HepG2 (cell line): ENCODE measurements around the gene JAK2. TPM values are rescaled to one million over a fixed set of nuclear protein-coding genes. Genes with fewer than 3 reads are reported as not detected.

ENCODE experiments used
- ATF6 ChIP-seq: sonication (generic); formaldehyde crosslinking; conservative IDR thresholded peaks from 2 replicates; pipeline ENCODE4 v1.4.0; 2020; ENCODE audit warnings: missing genetic modification reagents
- BRCA1 ChIP-seq: sonication (generic); formaldehyde crosslinking; IDR thresholded peaks from 2 replicates; pipeline ENCODE4 v1.4.0; 2020; ENCODE audit warnings: missing genetic modification reagents
- HES4 ChIP-seq: sonication (generic); formaldehyde crosslinking; IDR thresholded peaks from 2 replicates; pipeline ENCODE4 v1.9.0; 2021; ENCODE audit warnings: mild to moderate bottlenecking, missing genetic modification reagents, borderline replicate concordance
- HIVEP1 ChIP-seq: sonication (generic); formaldehyde crosslinking; IDR thresholded peaks from 2 replicates; pipeline ENCODE4 v1.4.0; 2020; ENCODE audit warnings: mild to moderate bottlenecking, missing genetic modification reagents
- JDP2 ChIP-seq: sonication (generic); formaldehyde crosslinking; IDR thresholded peaks from 2 replicates; pipeline ENCODE4 v1.8.1; 2022; ENCODE audit warnings: missing genetic modification reagents, borderline replicate concordance
- KDM5A ChIP-seq: fragments of 200-600 bp; sonication (generic); IDR thresholded peaks from 2 replicates; pipeline ENCODE4 v1.7.0; 2018; ENCODE audit warnings: antibody characterized with exemption, mild to moderate bottlenecking, low read length, borderline replicate concordance
- MAFK ChIP-seq, 2 experiments: IDR thresholded peaks in 1 of 2; conservative IDR thresholded peaks in 1 of 2; 2 replicates each; pipeline ENCODE4 v1.6.1; 2011; ENCODE audit warnings: improper control_type of control experiment in 2 of 2, low read length in 2 of 2
- MEF2D ChIP-seq: sonication (generic); formaldehyde crosslinking; IDR thresholded peaks from 2 replicates; pipeline ENCODE4 v1.5.1; 2020; ENCODE audit warnings: mild to moderate bottlenecking, missing genetic modification reagents
- MTF1 ChIP-seq: sonication (generic); formaldehyde crosslinking; IDR thresholded peaks from 2 replicates; pipeline ENCODE4 v1.5.0; 2020; ENCODE audit warnings: missing genetic modification reagents
- REPIN1 ChIP-seq: sonication (generic); formaldehyde crosslinking; IDR thresholded peaks from 2 replicates; pipeline ENCODE4 v1.8.0; 2022; ENCODE audit warnings: missing genetic modification reagents, low read depth, mild to moderate bottlenecking, borderline replicate concordance
- SMARCC2 ChIP-seq: fragments of 450-650 bp; IDR thresholded peaks from 2 replicates; pipeline ENCODE4 v1.6.1; 2017; ENCODE audit warnings: antibody characterized with exemption, mild to moderate bottlenecking
- SP1 ChIP-seq, 2 experiments: fragments of 450-650 bp in 1 of 2; sonication (generic) in 1 of 2; formaldehyde crosslinking in 1 of 2; IDR thresholded peaks; 2 replicates each; pipeline versions ENCODE4 v1.4.0 to v1.6.1; 2016 to 2020; ENCODE audit warnings: missing genetic modification reagents in 1 of 2
- ZBTB10 ChIP-seq: sonication (generic); formaldehyde crosslinking; IDR thresholded peaks from 2 replicates; pipeline ENCODE4 v1.4.0; 2020; ENCODE audit warnings: missing genetic modification reagents, borderline replicate concordance
- ZFP1 ChIP-seq: IDR thresholded peaks from 2 replicates; pipeline ENCODE4 v1.6.1; 2016
- ZMAT3 ChIP-seq: sonication (generic); formaldehyde crosslinking; conservative IDR thresholded peaks from 2 replicates; pipeline ENCODE4 v1.7.0; 2021; ENCODE audit warnings: missing genetic modification reagents
- ZNF263 ChIP-seq: sonication (generic); formaldehyde crosslinking; IDR thresholded peaks from 2 replicates; pipeline ENCODE4 v1.4.0; 2020; ENCODE audit warnings: missing genetic modification reagents
- ZNF557 ChIP-seq: sonication (generic); formaldehyde crosslinking; IDR thresholded peaks from 2 replicates; pipeline ENCODE4 v1.4.0; 2020; ENCODE audit warnings: missing genetic modification reagents
- ZNF629 ChIP-seq: sonication (generic); formaldehyde crosslinking; conservative IDR thresholded peaks from 2 replicates; pipeline ENCODE4 v1.5.0; 2020; ENCODE audit warnings: missing genetic modification reagents
- ZNF7 ChIP-seq: IDR thresholded peaks from 2 replicates; pipeline ENCODE4 v1.6.1; 2016; ENCODE audit warnings: missing biosample characterization, missing genetic modification reagents
- polyA plus RNA-seq, 8 experiments: library from polyadenylated mRNA; depleted of rRNA in 3 of 8; stranded (reverse) in 7 of 8; unstranded in 1 of 8; fragments of >200 nt; fragmentation: Illumina TruSeq in 4 of 8; extraction: Trizol in 4 of 8; gene quantifications; 2 replicates each; pipeline versions ENCODE4 v1.2.1 to v1.2.3, GENCODE V29; 2011 to 2016; ENCODE audit warnings: low read depth in 4 of 8, missing spikeins in 1 of 8, mixed read lengths in 1 of 8; ENCODE audit not compliant: insufficient read depth in 1 of 8
- total RNA-seq, 5 experiments: library from RNA; depleted of rRNA; stranded (reverse); fragments of >200 nt; fragmentation: Illumina TruSeq; extraction: Trizol; gene quantifications; 2 replicates each; pipeline ENCODE4 v1.2.3, GENCODE V29; 2016; ENCODE audit warnings: low read depth in 1 of 5
- TF ChIP-seq, protein P1 (sequence below): sonication (generic); formaldehyde crosslinking; IDR thresholded peaks from 2 replicates; pipeline ENCODE4 v1.4.0; 2020; ENCODE audit warnings: mild to moderate bottlenecking, missing genetic modification reagents, borderline replicate concordance
- TF ChIP-seq, protein P2 (sequence below), 2 experiments: sonication (generic) in 1 of 2; formaldehyde crosslinking in 1 of 2; IDR thresholded peaks; 2 replicates each; pipeline versions ENCODE4 v1.4.0 to v1.6.1; 2018 to 2020; ENCODE audit warnings: missing genetic modification reagents in 2 of 2, borderline replicate concordance in 1 of 2, low read depth in 1 of 2, mild to moderate bottlenecking in 1 of 2, missing biosample characterization in 1 of 2

Gene JAK2
- total and polyA plus RNA-seq, 2 of the 13 experiments (the other 11 are each of a cell fraction or from before 2014, with no cell fraction given): 1.1 to 4.1 TPM

GRCh38 chr9:4984621-4985385, at the start of gene JAK2 (continued):
- TF ChIP-seq, protein P1, sequence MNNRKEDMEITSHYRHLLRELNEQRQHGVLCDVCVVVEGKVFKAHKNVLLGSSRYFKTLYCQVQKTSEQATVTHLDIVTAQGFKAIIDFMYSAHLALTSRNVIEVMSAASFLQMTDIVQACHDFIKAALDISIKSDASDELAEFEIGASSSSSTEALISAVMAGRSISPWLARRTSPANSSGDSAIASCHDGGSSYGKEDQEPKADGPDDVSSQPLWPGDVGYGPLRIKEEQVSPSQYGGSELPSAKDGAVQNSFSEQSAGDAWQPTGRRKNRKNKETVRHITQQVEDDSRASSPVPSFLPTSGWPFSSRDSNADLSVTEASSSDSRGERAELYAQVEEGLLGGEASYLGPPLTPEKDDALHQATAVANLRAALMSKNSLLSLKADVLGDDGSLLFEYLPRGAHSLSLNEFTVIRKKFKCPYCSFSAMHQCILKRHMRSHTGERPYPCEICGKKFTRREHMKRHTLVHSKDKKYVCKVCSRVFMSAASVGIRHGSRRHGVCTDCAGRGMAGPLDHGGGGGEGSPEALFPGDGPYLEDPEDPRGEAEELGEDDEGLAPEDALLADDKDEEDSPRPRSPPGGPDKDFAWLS: no peak
- no peak; the same call in 1 of the 2 replicates for TF ChIP-seq ZFP1 (CRISPR knock-in tag)
- peak; percentile 78; the same call in 1 of the 2 replicates for TF ChIP-seq REPIN1 (CRISPR knock-in tag)
- no peak for TF ChIP-seq ZNF7 (CRISPR knock-in tag)
- no peak for TF ChIP-seq SP1 (IDR thresholded peaks at IDR 0.05)
- peak; percentile 12; the same call in 1 of the 2 replicates for TF ChIP-seq SP1 (CRISPR knock-in tag; IDR thresholded peaks at IDR 0.05)
- no peak for TF ChIP-seq KDM5A
- TF ChIP-seq ZNF557 (CRISPR knock-in tag): peak; percentile 91; the same call in 1 of the 2 replicates
- TF ChIP-seq, protein P2, sequence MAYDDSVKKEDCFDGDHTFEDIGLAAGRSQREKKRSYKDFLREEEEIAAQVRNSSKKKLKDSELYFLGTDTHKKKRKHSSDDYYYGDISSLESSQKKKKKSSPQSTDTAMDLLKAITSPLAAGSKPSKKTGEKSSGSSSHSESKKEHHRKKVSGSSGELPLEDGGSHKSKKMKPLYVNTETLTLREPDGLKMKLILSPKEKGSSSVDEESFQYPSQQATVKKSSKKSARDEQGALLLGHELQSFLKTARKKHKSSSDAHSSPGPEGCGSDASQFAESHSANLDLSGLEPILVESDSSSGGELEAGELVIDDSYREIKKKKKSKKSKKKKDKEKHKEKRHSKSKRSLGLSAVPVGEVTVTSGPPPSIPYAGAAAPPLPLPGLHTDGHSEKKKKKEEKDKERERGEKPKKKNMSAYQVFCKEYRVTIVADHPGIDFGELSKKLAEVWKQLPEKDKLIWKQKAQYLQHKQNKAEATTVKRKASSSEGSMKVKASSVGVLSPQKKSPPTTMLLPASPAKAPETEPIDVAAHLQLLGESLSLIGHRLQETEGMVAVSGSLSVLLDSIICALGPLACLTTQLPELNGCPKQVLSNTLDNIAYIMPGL (CRISPR knock-in tag; IDR thresholded peaks at IDR 0.05; ENCODE audit: borderline replicate concordance in 1 of 2, low read depth in 1 of 2): peak; percentile 96 to 98
- no peak; the same call in 1 of the 2 replicates for TF ChIP-seq ZNF629 (CRISPR knock-in tag)
- no peak for TF ChIP-seq MTF1 (CRISPR knock-in tag)
- no peak for TF ChIP-seq ZMAT3 (CRISPR knock-in tag)
- no peak; the same call in 1 of the 2 replicates for TF ChIP-seq BRCA1 (CRISPR knock-in tag)
- no peak for TF ChIP-seq JDP2
- no peak for TF ChIP-seq SMARCC2
- TF ChIP-seq MEF2D (CRISPR knock-in tag): no peak
- TF ChIP-seq HES4: peak; percentile 81
- no peak for TF ChIP-seq MAFK (conservative IDR thresholded peaks at IDR 0.05 in 1 of 2, IDR thresholded peaks at IDR 0.05 in 1 of 2; ENCODE audit: low read length in 2 of 2)
- peak; percentile 78 for TF ChIP-seq HIVEP1 (CRISPR knock-in tag)
- TF ChIP-seq ZBTB10 (CRISPR knock-in tag): peak; percentile 74; the same call in 1 of the 2 replicates
- TF ChIP-seq ATF6 (CRISPR knock-in tag): no peak
- TF ChIP-seq ZNF263 (CRISPR knock-in tag): peak; percentile 69; the same call in 1 of the 2 replicates
